ENCODE measurements around the gene CYBC1. TPM values are rescaled to one million over a fixed set of nuclear protein-coding genes. Genes with fewer than 3 reads are reported as not detected.
"Not testable (repeated sequence)": the region's sequence is repeated elsewhere in the genome, so short reads cannot be mapped to it uniquely, and the experiment has no call there.

The CYBC1 gene
- total and polyA plus RNA-seq, 4 experiments from 2014 or later = 166 to 249 (median 237) TPM

DNA sequence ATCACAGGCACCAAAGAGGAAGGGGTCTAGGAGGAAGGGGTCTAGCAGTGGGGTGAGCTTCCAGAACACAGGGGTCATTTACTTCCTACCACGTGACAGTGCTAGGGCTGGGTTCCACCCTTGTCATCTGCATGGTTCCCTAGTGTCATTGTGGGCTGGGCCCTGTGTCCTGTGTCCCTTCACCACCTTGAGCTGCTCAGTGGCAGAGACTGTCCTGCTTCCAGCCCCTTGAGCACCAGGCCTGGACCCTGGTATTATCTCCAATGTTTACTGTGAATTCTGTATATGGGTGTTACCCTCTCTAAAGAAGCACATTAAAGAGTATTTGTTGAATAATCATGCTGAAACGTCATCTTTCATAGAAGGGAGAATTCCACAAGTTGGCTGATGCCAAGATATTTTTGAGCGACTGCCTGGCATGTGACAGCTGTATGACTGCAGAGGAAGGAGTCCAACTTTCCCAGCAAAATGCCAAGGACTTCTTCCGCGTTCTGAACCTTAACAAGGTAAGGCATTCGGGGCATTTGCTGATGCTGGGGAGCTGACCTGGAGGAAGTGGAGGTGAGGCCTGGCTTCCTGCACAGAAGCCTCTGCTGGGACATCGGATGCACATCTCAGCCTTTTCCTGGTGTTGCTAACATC lies 13.5 kb upstream of the CYBC1 start:
- Mint-ChIP-seq H3K27me3 (no peaks in the 10 kb centered on the region), H3K9me3 (peaks cover 0 to 2% (median 0%) of the 10 kb centered on the region in 8 donors), H3K4me1 (peaks cover 11 to 17% (median 14%) of the 10 kb centered on the region in 4 donors), H3K36me3 (peaks cover 42 to 69% of the 10 kb centered on the region in 2 donors), H3K27ac (no peak overlapping the region), H3K4me3 (no peak overlapping the region)
- Histone ChIP-seq H3K27ac (ENCODE audit: low read depth, low read length) (no peak overlapping the region), H3K36me3 (ENCODE audit: insufficient read depth, low read length) (peaks cover 63% of the 10 kb centered on the region), H3K9me3 (ENCODE audit: control insufficient read depth in 1 of 2, low read length in 2 of 2) (no peaks in the 10 kb centered on the region), H3K4me3 (ENCODE audit: low read length in 2 of 2) (no peak overlapping the region), H3K27me3 (ENCODE audit: insufficient read depth, low read length) (no peaks in the 10 kb centered on the region), H3K4me1 (ENCODE audit: insufficient read depth, low read length) (peaks cover 15% of the 10 kb centered on the region)
- POLR2A ChIA-PET (ENCODE audit: partially characterized antibody) = interaction anchor here (1.2 kb wide), 1 partner anchor 45 kb away, joined by 3 read pairs; no protein-coding TSS in a partner anchor
- CTCF ChIA-PET (ENCODE audit: partially characterized antibody) = no interaction called here
- DNase-seq = no peak
- intact Hi-C loops (cut with micrococcal nuclease) = no loop called here

DNA sequence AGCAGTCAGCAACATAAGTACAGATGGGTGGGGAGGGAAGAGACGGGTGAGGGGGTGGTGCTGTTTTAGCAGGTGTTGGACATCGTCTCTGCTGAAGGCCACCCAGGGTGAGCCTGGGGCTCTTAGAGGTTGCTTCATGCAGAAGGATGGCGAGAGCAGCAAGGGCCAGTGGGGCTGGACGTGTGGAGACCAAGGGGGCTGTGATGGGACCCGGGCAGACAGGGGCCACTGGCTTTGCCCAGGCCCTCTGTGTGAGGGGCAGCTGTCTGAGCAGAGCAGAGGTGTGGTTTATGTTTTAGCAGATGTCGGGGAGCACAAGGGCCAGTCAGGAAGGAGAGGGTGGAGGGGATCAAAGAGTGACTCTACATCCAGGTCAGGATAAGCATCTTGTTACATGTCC lies 12.8 kb upstream of the CYBC1 start:
- peak overlapping the region in 2 of 7 donors; percentile 25 to 60 for H3K27ac Mint-ChIP-seq

DNA sequence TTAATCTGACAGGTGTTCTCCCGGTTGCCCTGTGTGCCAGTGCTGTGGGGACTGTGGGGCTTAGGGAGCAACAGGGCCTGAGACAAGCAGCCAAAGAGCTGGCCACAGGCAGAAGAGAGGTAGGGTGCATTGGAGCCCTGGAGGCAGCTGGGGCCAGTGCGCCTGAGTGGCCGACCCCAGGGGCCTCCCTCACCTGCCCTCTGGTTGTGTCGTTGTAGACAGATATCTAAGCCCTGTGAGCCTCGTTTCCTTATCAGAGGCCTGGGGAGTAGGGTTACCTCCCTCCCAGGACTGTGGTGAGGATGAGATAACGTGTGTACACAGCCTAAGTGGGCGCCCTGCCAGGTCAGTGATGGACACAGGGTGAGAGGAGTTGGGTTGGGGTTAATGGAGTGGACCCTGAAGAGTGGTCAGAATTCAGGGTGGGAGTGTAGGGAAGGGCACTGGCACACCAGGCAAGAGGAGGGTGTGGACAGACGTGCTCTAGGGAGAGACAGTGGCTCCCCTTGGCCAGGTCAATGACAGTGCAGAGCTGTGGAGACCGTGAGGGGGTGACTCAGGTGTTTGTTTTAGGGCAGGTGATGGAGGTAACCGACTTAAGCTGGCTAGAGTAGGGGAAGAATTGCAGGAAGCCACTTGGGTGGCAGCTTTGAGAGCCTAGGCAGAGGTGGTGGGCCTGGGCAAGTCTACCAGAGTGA lies 11.4 kb upstream of the CYBC1 start:
- peaks cover 35 to 63% of the 10 kb centered on the region in 2 donors for H3K36me3 Mint-ChIP-seq
- H3K4me3 Mint-ChIP-seq = peak overlapping the region in 1 of 8 donors; percentile 36
- CTCF ChIA-PET (ENCODE audit: partially characterized antibody) = no interaction called here
- H3K9me3 Mint-ChIP-seq = peaks cover 0 to 2% (median 0%) of the 10 kb centered on the region in 8 donors
- Histone ChIP-seq H3K9me3 (ENCODE audit: control insufficient read depth in 1 of 2, low read length in 2 of 2) (no peaks in the 10 kb centered on the region), H3K36me3 (ENCODE audit: insufficient read depth, low read length) (peaks cover 54% of the 10 kb centered on the region), H3K4me1 (ENCODE audit: insufficient read depth, low read length) (peaks cover 26% of the 10 kb centered on the region), H3K27ac (ENCODE audit: low read depth, low read length) (peak overlapping the region; percentile 11), H3K27me3 (ENCODE audit: insufficient read depth, low read length) (no peaks in the 10 kb centered on the region), H3K4me3 (ENCODE audit: low read length in 2 of 2) (no peak overlapping the region)
- peak overlapping the region in 4 of 7 donors; percentile 22 to 88 (median 63) for H3K27ac Mint-ChIP-seq
- no peak for DNase-seq
- POLR2A ChIA-PET (ENCODE audit: partially characterized antibody) = no interaction called here
- no peaks in the 10 kb centered on the region for H3K27me3 Mint-ChIP-seq
- intact Hi-C loops (cut with micrococcal nuclease) = no loop called here
- peaks cover 20 to 30% (median 25%) of the 10 kb centered on the region in 4 donors for H3K4me1 Mint-ChIP-seq

More for the DNA sequence above, 12.8 kb upstream of the CYBC1 start:
- Mint-ChIP-seq H3K4me3 (no peak overlapping the region), H3K9me3 (peaks cover 0 to 2% (median 0%) of the 10 kb centered on the region in 8 donors), H3K27me3 (no peaks in the 10 kb centered on the region), H3K4me1 (peaks cover 11 to 19% (median 14%) of the 10 kb centered on the region in 4 donors), H3K36me3 (peaks cover 36 to 65% of the 10 kb centered on the region in 2 donors)
- Histone ChIP-seq H3K27me3 (ENCODE audit: insufficient read depth, low read length) (no peaks in the 10 kb centered on the region), H3K9me3 (ENCODE audit: control insufficient read depth in 1 of 2, low read length in 2 of 2) (no peaks in the 10 kb centered on the region), H3K4me1 (ENCODE audit: insufficient read depth, low read length) (peaks cover 15% of the 10 kb centered on the region), H3K27ac (ENCODE audit: low read depth, low read length) (no peak overlapping the region), H3K36me3 (ENCODE audit: insufficient read depth, low read length) (peaks cover 56% of the 10 kb centered on the region), H3K4me3 (ENCODE audit: low read length in 2 of 2) (no peak overlapping the region)
- no peak for DNase-seq
- CTCF ChIA-PET (ENCODE audit: partially characterized antibody) = no interaction called here
- POLR2A ChIA-PET (ENCODE audit: partially characterized antibody) = interaction anchor here (1.2 kb wide), 1 partner anchor 44 kb away, joined by 3 read pairs; no protein-coding TSS in a partner anchor
- intact Hi-C loops (cut with micrococcal nuclease) = no loop called here

DNA sequence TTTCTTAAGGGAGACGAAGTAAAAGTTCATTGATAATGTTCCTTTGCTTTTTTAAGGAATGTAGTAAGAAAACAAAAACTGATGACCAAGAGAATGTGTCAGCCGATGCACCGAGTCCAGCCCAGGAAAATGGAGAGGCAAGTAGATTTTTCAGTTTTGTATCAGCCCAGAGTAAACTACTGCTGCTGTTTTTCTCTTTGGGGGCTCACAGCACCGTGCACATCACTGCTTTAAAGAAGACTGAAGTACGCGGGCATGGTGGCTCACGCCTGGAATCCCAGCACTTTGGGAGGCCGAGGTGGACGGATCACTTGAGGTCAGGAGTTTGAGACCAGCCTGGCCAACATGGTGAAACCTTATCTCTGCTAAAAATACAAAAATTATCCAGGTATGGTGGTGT lies 9.4 kb upstream of the CYBC1 start:
- Mint-ChIP-seq H3K27ac (peak overlapping the region in 1 of 7 donors; percentile 95), H3K4me1 (peaks cover 20 to 36% (median 26%) of the 10 kb centered on the region in 4 donors), H3K36me3 (peaks cover 25 to 44% of the 10 kb centered on the region in 2 donors), H3K4me3 (peak overlapping the region in 4 of 8 donors; percentile 29 to 93 (median 66))
- peaks cover 31% of the 10 kb centered on the region for H3K4me1 ChIP-seq (ENCODE audit: insufficient read depth, low read length)
- DNase-seq; H3K27me3 Mint-ChIP-seq; H3K27ac ChIP-seq (ENCODE audit: low read depth, low read length); H3K9me3 Mint-ChIP-seq; H3K4me3 ChIP-seq (ENCODE audit: low read length in 2 of 2); intact Hi-C loops (cut with micrococcal nuclease); H3K9me3 ChIP-seq (ENCODE audit: control insufficient read depth in 1 of 2, low read length in 2 of 2); CTCF ChIA-PET (ENCODE audit: partially characterized antibody); H3K27me3 ChIP-seq (ENCODE audit: insufficient read depth, low read length): not testable (repeated sequence)
- POLR2A ChIA-PET (ENCODE audit: partially characterized antibody) = interaction anchor here (0.7 to 1.2 kb wide), 2 partner anchors 10 to 33 kb away, joined by 3 read pairs; no protein-coding TSS in a partner anchor
- H3K36me3 ChIP-seq (ENCODE audit: insufficient read depth, low read length) = peaks cover 35% of the 10 kb centered on the region

DNA sequence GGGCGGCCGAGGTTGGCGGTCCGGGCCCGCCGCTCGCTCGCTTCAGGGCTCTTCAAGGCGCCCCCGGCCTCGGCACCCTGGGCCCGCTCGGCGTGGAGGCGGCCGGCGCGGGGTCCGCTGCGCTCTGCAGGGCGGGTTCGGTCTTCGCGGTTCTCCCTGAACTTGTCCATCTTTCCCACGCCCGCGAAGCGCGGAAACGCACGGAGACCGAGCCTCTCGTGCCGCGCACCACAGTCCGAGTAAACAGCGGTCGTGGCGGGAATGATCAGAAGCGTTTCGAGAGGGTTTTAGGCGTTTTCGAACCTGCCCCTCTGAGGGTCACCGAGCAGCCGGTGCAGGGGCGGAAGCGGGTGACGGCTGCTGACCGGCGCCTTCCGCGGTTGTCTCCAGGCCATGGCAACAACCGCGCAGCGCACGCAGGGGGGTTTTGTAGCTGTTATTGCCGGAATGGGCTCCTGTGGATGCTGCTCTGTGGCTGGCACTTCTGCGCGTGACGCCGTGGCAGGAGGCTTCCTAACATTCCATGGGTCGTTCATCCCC lies 8.4 kb upstream of the CYBC1 start:
- CTCF ChIA-PET (ENCODE audit: partially characterized antibody) = no interaction called here
- H3K4me3 ChIP-seq (ENCODE audit: low read length in 2 of 2) = peak overlapping the region; percentile 29 to 59
- H3K27me3 ChIP-seq (ENCODE audit: insufficient read depth, low read length) = no peaks in the 10 kb centered on the region
- Mint-ChIP-seq H3K27ac (peak overlapping the region; percentile 64 to 95 (median 91)), H3K9me3 (peaks cover 0 to 2% (median 0%) of the 10 kb centered on the region in 8 donors), H3K4me1 (peaks cover 19 to 36% (median 26%) of the 10 kb centered on the region in 4 donors), H3K36me3 (peaks cover 16 to 35% of the 10 kb centered on the region in 2 donors), H3K4me3 (peak overlapping the region; percentile 84 to 96 (median 92)), H3K27me3 (no peaks in the 10 kb centered on the region)
- intact Hi-C loops (cut with micrococcal nuclease) = loop anchor here (1.0 kb wide), 4 partner anchors 9 to 60 kb away; partner anchors contain the start of genes CYBC1, FOXK2, HEXD and OGFOD3
- peaks cover 31% of the 10 kb centered on the region for H3K4me1 ChIP-seq (ENCODE audit: insufficient read depth, low read length)
- DNase-seq = peak in 4 of 5 donors; percentile 9 to 51 (median 40)
- H3K36me3 ChIP-seq (ENCODE audit: insufficient read depth, low read length) = peaks cover 26% of the 10 kb centered on the region
- POLR2A ChIA-PET (ENCODE audit: partially characterized antibody) = interaction anchor here (0.8 to 2.5 kb wide), 11 partner anchors 10 to 161 kb away, joined by 3 to 50 read pairs (median 6); partner anchors contain the start of genes FOXK2 and OGFOD3
- peak overlapping the region; percentile 94 for H3K27ac ChIP-seq (ENCODE audit: low read depth, low read length)
- no peaks in the 10 kb centered on the region for H3K9me3 ChIP-seq (ENCODE audit: control insufficient read depth in 1 of 2, low read length in 2 of 2)

DNA sequence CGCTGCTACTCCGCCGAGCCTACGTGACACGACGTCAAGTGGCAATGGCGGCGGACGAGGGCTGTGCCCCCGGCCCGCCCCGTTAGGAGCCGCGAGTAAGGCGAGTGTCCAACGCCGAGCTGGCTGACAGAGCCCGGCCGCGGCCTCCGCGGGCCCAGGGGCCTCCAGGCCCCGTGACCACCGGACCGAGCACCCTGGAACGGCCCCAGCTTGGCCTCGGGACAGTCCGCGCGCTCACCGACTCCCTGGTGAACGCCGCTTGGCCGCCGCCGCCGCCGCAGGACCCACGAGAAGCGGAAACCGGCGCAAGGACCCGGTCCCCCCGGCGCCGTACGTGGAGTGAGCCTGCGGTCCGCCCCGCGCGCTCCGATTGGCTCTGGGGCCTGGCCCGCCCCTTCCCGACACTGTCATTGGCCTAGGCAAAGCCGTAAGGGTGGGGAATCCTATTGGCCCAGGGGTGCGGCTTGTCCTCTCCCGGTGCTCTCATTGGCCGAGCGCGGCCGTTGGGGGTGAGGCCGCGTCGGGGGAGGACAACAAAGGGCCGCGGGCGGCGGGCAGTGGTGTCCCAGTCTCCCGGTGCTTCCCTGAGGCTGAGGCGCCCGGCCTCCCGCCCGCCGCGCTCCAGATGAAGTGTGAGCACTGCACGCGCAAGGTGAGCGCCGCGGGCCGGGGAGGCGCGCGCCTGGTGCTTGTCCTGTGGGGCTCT lies 7.8 kb upstream of the CYBC1 start, which contains the start of gene NARF:
TSS of gene NARF (plus strand) at position 563 of the 706 bp plus-strand sequence. CDS start at position 626, 63 bp downstream.
- H3K9me3 Mint-ChIP-seq = peaks cover 0 to under 1% (median 0%) of the 10 kb centered on the region in 8 donors
- peaks cover 19% of the 10 kb centered on the region for H3K36me3 ChIP-seq (ENCODE audit: insufficient read depth, low read length)
- no peaks in the 10 kb centered on the region for H3K27me3 ChIP-seq (ENCODE audit: insufficient read depth, low read length)
- peak within 1 kb of the TSS; percentile 94 for H3K27ac ChIP-seq (ENCODE audit: low read depth, low read length)
- peak within 1 kb of the TSS; percentile 94 to 100 (median 97) for H3K27ac Mint-ChIP-seq
- POLR2A ChIA-PET (ENCODE audit: partially characterized antibody) = interaction anchor here (0.8 to 2.5 kb wide), 13 partner anchors 9 to 165 kb away, joined by 3 to 50 read pairs (median 6); partner anchors contain the start of genes FOXK2 and OGFOD3
- H3K27me3 Mint-ChIP-seq = no peaks in the 10 kb centered on the region
- H3K4me1 ChIP-seq (ENCODE audit: insufficient read depth, low read length) = peaks cover 31% of the 10 kb centered on the region
- H3K36me3 Mint-ChIP-seq = peaks cover 14 to 29% of the 10 kb centered on the region in 2 donors
- H3K4me1 Mint-ChIP-seq = peaks cover 19 to 36% (median 26%) of the 10 kb centered on the region in 4 donors
- CTCF ChIA-PET (ENCODE audit: partially characterized antibody) = no interaction called here
- peak; percentile 95 to 97 (median 97) for DNase-seq
- intact Hi-C loops (cut with micrococcal nuclease) = loop anchor here (1.0 kb wide), 4 partner anchors 8 to 61 kb away; partner anchors contain the start of genes CYBC1, FOXK2, HEXD and OGFOD3
- H3K4me3 Mint-ChIP-seq = peak within 1 kb of the TSS; percentile 84 to 96 (median 92)
- H3K9me3 ChIP-seq (ENCODE audit: control insufficient read depth in 1 of 2, low read length in 2 of 2) = no peaks in the 10 kb centered on the region
- peak within 1 kb of the TSS; percentile 29 to 59 for H3K4me3 ChIP-seq (ENCODE audit: low read length in 2 of 2)
